SKM-1 (cell line): ENCODE results near the gene U2AF2.
"Not testable (repeated sequence)": the region's sequence is repeated elsewhere in the genome, so short reads cannot be mapped to it uniquely, and the experiment has no call there.

Experiments used
- DNase-seq: peaks from one replicate; lab custom pipeline; 2025; ENCODE audit not compliant: unreplicated experiment; lab: John Stamatoyannopoulos, UW

The U2AF2 gene

GRCh38 chr19:55700813-55701212 lies 46.0 kb downstream of the U2AF2 start:
- DNase-seq: no peak

GRCh38 chr19:55702131-55702627 lies 47.3 kb downstream of the U2AF2 start:
- DNase-seq: no peak

GRCh38 chr19:55703790-55704215 lies 49.0 kb downstream of the U2AF2 start:
- no peak for DNase-seq

GRCh38 chr19:55704494-55705245 lies 49.8 kb downstream of the U2AF2 start:
- DNase-seq: no peak

- DNase-seq: no peak
Observed at GRCh38 chr19:55705972-55706371, 51.1 kb downstream of the U2AF2 start.

GRCh38 chr19:55711719-55712118 lies 56.9 kb downstream of the U2AF2 start:
- DNase-seq: no peak

- DNase-seq: no peak
Observed at GRCh38 chr19:55712804-55713631, 58.2 kb downstream of the U2AF2 start.

- no peak for DNase-seq
Observed at GRCh38 chr19:55716531-55716930, 61.7 kb downstream of the U2AF2 start.

- DNase-seq: no peak
Observed at GRCh38 chr19:55717251-55717650, 62.4 kb downstream of the U2AF2 start.

GRCh38 chr19:55717879-55718711 lies 63.3 kb downstream of the U2AF2 start:
- DNase-seq: not testable (repeated sequence)

- no peak for DNase-seq
Observed at GRCh38 chr19:55720214-55720746, 65.4 kb downstream of the U2AF2 start.

GRCh38 chr19:55720801-55721200 lies 66.0 kb downstream of the U2AF2 start:
- DNase-seq: no peak

GRCh38 chr19:55723491-55723890 lies 68.7 kb downstream of the U2AF2 start:
- DNase-seq: no peak
